Measurements from ENCODE around the gene CFAP77. TPM values are rescaled to one million over a fixed set of nuclear protein-coding genes. Genes with fewer than 3 reads are reported as not detected.

CFAP77 gene
- polyA plus RNA-seq, 3 donors: not detected

DNA sequence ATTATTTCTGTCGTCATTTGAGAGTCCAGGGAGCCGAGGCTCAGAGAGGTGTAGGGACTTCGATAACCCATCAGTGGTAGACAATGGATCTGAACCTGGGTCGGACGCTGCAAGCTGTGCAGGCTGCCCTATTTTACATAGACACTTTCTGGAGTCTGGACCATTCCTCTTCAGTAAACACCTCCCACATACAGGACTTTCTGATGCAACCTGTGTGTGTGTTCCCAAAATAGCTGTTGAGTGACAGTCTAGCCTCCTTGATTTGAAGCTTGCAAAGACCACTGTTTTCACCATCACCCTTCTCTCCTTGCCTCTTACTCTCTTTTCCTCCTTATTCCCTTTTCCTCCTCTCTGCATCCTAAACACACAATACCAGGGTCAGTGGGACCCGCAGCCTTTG lies 30.7 kb downstream of the CFAP77 start:
- H4K20me1 ChIP-seq (ENCODE audit: insufficient read depth, low read length): no peaks in the 10 kb centered on the region
- no peaks in the 10 kb centered on the region for H3K79me2 ChIP-seq (ENCODE audit: insufficient read depth, low read length)
- no peak overlapping the region for H3K27ac ChIP-seq (ENCODE audit: low read depth in 1 of 2, low read length in 2 of 2)
- H3K27ac Mint-ChIP-seq: no peak overlapping the region
- TF ChIP-seq CTCF (IDR thresholded peaks at IDR 0.05): no peak
- no peaks in the 10 kb centered on the region for H3K9me3 ChIP-seq (replicated peaks in 1 of 2; ENCODE audit: control insufficient read depth in 1 of 2, insufficient read depth in 1 of 2, low read length in 2 of 2)
- H3K27me3 Mint-ChIP-seq (ENCODE audit: low read depth in 3 of 3): peaks cover 12 to 29% (median 27%) of the 10 kb centered on the region in 3 donors
- no peak overlapping the region for H2AFZ ChIP-seq (ENCODE audit: insufficient read depth, low read depth, low read length, poor library complexity, severe bottlenecking)
- H3K4me2 ChIP-seq (replicated peaks; ENCODE audit: extremely low read depth, low read length, poor library complexity, severe bottlenecking): no peak overlapping the region
- 91% methylated on average over 4 of the region's 6 CpGs for WGBS (ENCODE audit: insufficient coverage)
- no peak overlapping the region for H3K4me3 Mint-ChIP-seq
- no peak for DNase-seq
- H3K36me3 Mint-ChIP-seq: no peaks in the 10 kb centered on the region
- H3K4me1 ChIP-seq (ENCODE audit: control insufficient read depth in 1 of 2, insufficient read depth in 2 of 2, low read length in 2 of 2): no peaks in the 10 kb centered on the region
- H3K4me3 ChIP-seq (replicated peaks in 1 of 3; ENCODE audit: low read depth in 2 of 3, low read length in 3 of 3): no peak overlapping the region
- H3K36me3 ChIP-seq (replicated peaks in 1 of 2; ENCODE audit: control insufficient read depth in 1 of 2, insufficient read depth in 2 of 2, low read length in 2 of 2): no peaks in the 10 kb centered on the region
- peaks cover 0 to 1% (median 0%) of the 10 kb centered on the region in 7 donors for H3K9me3 Mint-ChIP-seq
- no peaks in the 10 kb centered on the region for H3K4me1 Mint-ChIP-seq
- H3K27me3 ChIP-seq (ENCODE audit: control insufficient read depth in 2 of 2, insufficient read depth in 2 of 2, low read length in 2 of 2): peaks cover 2 to 9% of the 10 kb centered on the region in 2 donors
- H3K9ac ChIP-seq (ENCODE audit: insufficient read depth, low read length, poor library complexity, severe bottlenecking): no peak overlapping the region
- intact Hi-C loops (cut with micrococcal nuclease): no loop called here

DNA sequence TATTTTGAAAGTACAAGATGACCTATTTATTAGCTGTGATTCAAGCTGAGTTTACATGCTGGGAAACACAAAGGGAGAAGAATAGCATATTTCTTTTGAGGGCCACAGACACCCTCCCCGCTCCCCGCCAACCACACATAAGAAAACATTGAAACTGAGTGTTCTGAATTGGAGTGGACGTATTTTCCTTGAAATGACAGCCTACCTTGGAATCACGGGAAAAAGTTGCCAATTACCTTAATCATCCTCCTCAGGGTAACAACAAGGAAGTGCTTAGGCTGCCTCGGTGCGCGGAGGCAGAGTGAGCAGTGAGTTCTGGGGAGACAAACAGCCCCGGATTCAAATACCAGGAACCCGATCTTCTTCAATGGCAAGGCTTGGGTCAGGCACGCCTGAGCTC lies 31.4 kb downstream of the CFAP77 start:
- Mint-ChIP-seq H3K36me3 (no peaks in the 10 kb centered on the region), H3K4me3 (no peak overlapping the region), H3K27ac (no peak overlapping the region), H3K9me3 (peaks cover 0 to 1% (median 0%) of the 10 kb centered on the region in 7 donors), H3K27me3 (ENCODE audit: low read depth in 3 of 3) (peaks cover 12 to 29% (median 29%) of the 10 kb centered on the region in 3 donors), H3K4me1 (no peaks in the 10 kb centered on the region)
- Histone ChIP-seq H4K20me1 (ENCODE audit: insufficient read depth, low read length) (no peaks in the 10 kb centered on the region), H2AFZ (ENCODE audit: insufficient read depth, low read depth, low read length, poor library complexity, severe bottlenecking) (no peak overlapping the region), H3K4me1 (ENCODE audit: control insufficient read depth in 1 of 2, insufficient read depth in 2 of 2, low read length in 2 of 2) (no peaks in the 10 kb centered on the region), H3K4me2 (replicated peaks; ENCODE audit: extremely low read depth, low read length, poor library complexity, severe bottlenecking) (no peak overlapping the region), H3K9ac (ENCODE audit: insufficient read depth, low read length, poor library complexity, severe bottlenecking) (no peak overlapping the region), H3K36me3 (replicated peaks in 1 of 2; ENCODE audit: control insufficient read depth in 1 of 2, insufficient read depth in 2 of 2, low read length in 2 of 2) (no peaks in the 10 kb centered on the region), H3K27me3 (ENCODE audit: control insufficient read depth in 2 of 2, insufficient read depth in 2 of 2, low read length in 2 of 2) (peaks cover 2 to 9% of the 10 kb centered on the region in 2 donors), H3K9me3 (replicated peaks in 1 of 2; ENCODE audit: control insufficient read depth in 1 of 2, insufficient read depth in 1 of 2, low read length in 2 of 2) (no peaks in the 10 kb centered on the region), H3K27ac (ENCODE audit: low read depth in 1 of 2, low read length in 2 of 2) (no peak overlapping the region), H3K79me2 (ENCODE audit: insufficient read depth, low read length) (no peaks in the 10 kb centered on the region), H3K4me3 (replicated peaks in 1 of 3; ENCODE audit: low read depth in 2 of 3, low read length in 3 of 3) (no peak overlapping the region)
- intact Hi-C loops (cut with micrococcal nuclease): no loop called here
- DNase-seq: no peak
- 44% methylated on average over 6 of the region's 10 CpGs for WGBS (ENCODE audit: insufficient coverage)
- no peak for TF ChIP-seq CTCF (IDR thresholded peaks at IDR 0.05)
